GM10266 (cell line): ENCODE results near the gene ELOB.

Experiments used
- DNase-seq: peaks from one replicate; pipeline ENCODE4 v3.0.0; 2012; ENCODE audit errors: extremely low spot score
- TF ChIP-seq, protein P1 (sequence below): IDR thresholded peaks from 2 replicates; pipeline ENCODE4 v1.5.1; 2012; ENCODE audit warnings: mild to moderate bottlenecking, low read depth; ENCODE audit not compliant: control insufficient read depth, insufficient read depth; ENCODE audit errors: missing control alignments

The ELOB gene

GRCh38 chr16:2779978-2780898 lies 3.2 kb upstream of the ELOB start:
- DNase-seq = no peak

DNA sequence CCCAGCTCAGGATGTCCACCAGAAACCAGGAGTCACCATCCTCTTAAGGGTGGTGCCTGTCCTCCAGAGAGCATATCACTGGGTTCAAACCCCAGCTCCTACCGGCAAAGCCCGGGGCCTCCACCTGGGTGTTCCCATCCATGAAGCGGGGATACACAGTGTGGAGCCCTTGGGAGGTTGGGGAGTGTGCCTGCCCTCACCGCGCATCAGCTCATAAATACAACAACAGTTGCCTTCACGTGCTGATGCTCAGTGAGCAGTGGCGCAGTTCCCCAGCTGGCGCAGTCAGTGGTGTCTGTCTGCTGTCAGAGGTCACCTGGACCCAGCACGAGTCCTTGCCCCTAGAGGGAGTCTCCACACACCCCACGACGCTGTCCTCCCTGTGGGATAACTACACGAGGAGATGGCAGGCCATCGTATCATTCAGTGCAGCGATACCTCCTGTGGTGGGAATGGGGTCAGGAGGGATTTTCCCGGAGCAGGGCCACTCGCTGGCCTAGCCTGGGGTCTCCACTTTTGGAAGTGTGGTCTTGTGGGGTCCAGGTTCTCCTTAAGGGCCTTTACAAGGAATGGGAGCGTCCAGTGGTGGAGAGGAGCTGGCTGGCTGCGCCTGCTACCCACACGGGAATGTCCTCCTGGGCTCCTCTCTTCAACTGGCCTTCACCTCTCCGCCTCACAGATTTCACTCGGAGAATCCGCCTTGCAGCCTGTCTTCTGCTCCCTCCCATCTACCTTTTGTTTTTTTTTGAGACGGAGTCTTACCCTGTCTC lies 2.3 kb upstream of the ELOB start:
- TF ChIP-seq, protein P1, sequence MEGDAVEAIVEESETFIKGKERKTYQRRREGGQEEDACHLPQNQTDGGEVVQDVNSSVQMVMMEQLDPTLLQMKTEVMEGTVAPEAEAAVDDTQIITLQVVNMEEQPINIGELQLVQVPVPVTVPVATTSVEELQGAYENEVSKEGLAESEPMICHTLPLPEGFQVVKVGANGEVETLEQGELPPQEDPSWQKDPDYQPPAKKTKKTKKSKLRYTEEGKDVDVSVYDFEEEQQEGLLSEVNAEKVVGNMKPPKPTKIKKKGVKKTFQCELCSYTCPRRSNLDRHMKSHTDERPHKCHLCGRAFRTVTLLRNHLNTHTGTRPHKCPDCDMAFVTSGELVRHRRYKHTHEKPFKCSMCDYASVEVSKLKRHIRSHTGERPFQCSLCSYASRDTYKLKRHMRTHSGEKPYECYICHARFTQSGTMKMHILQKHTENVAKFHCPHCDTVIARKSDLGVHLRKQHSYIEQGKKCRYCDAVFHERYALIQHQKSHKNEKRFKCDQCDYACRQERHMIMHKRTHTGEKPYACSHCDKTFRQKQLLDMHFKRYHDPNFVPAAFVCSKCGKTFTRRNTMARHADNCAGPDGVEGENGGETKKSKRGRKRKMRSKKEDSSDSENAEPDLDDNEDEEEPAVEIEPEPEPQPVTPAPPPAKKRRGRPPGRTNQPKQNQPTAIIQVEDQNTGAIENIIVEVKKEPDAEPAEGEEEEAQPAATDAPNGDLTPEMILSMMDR = no peak
- DNase-seq = no peak

More at GRCh38 chr16:2779978-2780898, 3.2 kb upstream of the ELOB start:
- TF ChIP-seq, protein P1 = no peak

DNA sequence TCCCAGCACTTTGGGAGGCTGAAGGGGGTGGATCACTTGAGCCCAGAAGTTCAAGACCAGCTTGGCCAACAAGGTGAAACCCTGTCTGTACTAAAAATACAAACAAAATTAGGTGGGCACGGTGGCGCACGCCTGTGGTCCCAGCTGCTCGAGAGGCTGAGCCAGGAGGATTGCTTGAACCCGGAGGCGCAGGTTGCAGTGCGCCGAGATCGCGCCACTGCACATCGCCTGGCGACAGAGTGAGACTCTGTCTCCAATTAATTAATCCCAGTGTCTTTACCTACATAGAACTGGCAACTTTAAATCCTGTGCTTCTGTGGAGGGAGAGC lies 1.5 kb upstream of the ELOB start:
- no peak for DNase-seq
- TF ChIP-seq, protein P1 = no peak

DNA sequence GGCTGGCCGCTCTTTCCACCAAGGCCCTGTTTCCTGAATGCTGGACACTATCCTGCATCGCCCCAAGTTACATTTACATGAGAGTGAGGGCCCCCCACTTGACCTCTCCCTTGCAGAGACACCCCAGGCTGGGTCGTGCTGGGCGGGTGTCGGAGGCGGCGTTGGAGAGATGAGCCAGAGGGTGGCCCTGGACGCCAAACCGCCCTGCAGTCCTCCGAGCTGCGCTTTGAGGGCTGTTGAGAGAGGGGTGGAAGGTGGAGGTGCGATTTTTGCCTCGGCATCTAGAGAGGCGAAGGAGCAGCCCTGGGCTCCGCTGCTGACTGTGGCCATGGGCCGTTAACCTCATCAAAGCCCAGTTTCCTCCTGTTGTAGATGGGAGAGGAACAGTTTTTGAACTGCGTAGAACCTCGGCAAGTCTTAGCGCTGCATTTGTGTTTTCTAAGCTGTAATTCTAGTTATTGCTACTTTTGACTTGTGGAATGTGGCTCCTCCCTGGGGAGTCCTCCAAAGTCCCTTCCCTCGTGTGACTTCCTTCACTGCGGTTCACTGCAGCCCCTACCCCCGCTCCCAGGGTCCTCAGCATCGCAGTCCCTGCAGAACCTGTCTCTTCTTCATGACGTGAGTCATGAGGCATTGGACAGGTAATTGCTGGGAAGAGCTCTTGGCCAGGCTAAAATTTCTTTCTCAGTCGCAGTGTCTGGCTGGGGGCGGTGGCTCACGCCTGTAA lies 986 bp upstream of the ELOB start:
- TF ChIP-seq, protein P1 = no peak
- DNase-seq = no peak

GRCh38 chr16:2776500-2777139 lies 460 bp downstream of the ELOB start:
- DNase-seq = peak; percentile 60
- TF ChIP-seq, protein P1 = no peak

GRCh38 chr16:2775765-2776499 lies 1.1 kb downstream of the ELOB start:
- no peak for DNase-seq
- TF ChIP-seq, protein P1 = no peak
